GM18505 (cell line): ENCODE data around the gene PDPR.
"Not testable (repeated sequence)": the region's sequence is repeated elsewhere in the genome, so short reads cannot be mapped to it uniquely, and the experiment has no call there.

Experiments
- ATAC-seq: cut with Tn5 transposase; IDR thresholded peaks from one replicate; pipeline ENCODE4 v1.9.1; 2021; ENCODE audit not compliant: unreplicated experiment

The PDPR gene

DNA sequence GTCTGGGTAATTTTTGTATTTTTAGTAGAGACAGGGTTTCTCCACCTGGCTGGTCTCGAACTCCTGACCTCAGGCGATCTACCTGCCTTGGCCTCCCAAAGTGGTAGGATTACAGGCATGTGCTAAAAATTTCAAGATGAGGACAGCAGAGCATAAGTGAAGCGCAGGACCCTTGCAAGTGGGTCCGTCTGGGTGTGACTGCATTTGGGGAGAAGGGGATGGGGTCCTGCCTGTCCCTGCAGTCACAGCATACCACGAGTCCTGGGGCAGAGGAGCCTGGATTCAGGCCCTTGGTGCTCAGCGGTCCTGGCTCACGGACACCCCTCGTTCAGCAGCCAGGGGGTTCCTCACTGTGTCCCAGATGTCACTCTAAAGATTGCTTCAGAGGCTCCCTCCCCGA is 84.1 kb downstream of the PDPR start:
- not testable (repeated sequence) for ATAC-seq

DNA sequence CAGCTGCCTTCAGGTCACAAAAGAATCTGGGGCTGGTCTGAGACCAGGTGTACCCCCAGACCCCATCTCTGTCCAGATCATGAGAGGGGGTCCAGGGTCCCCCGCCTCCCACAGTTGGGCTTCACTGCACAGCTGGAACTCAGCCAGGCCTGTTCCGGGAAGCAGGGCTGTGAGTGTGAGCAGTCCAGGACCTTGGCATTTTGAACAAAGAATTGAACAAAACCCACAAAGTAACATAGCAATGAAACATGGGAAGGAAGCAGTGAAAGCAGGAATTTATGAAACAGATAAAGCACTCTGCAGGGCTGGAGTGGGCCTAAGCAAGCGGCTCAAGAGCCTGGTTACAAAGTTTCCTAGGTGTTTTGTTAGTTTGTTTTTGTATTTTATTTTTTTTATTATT is 84.5 kb downstream of the PDPR start:
- not testable (repeated sequence) for ATAC-seq

DNA sequence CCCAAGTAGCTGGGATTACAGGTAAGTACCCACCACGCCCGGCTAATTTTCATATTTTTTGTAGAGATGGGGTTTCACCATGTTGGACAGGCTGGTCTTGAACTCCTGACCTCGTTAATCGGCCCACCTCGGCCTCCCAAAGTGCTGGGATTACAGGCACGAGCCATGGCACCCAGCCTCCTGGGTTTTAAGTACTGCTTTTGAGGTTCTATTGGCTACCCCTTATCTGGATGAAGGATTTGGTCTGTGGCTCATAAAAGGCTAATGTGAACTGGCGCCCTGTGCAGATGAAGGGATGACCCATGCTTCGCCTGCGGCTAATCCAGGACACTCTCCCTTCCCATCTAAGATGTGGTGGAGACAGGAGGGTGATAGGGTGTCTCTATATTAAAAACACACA is 85.0 kb downstream of the PDPR start:
- ATAC-seq, result not testable (repeated sequence)

DNA sequence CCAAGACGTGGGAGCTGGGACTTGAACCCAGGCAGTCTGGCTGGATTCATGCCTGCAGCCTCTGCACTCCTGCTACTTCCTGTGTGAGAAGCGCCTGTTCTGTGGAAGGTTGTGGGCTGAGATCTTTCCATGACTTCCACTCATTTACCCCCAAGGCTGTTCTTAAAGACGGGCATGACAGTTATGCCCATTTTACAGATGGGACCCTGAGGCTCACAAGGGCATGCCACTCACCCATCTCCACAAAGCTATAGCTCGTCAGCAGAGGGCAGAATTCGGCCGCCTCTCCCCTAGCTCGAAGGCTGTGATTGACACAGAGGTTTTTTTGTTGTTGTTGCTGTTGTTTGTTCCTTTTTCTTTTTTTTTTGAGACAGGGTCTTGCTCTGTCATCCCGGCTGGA is 85.9 kb downstream of the PDPR start:
- not testable (repeated sequence) for ATAC-seq

DNA sequence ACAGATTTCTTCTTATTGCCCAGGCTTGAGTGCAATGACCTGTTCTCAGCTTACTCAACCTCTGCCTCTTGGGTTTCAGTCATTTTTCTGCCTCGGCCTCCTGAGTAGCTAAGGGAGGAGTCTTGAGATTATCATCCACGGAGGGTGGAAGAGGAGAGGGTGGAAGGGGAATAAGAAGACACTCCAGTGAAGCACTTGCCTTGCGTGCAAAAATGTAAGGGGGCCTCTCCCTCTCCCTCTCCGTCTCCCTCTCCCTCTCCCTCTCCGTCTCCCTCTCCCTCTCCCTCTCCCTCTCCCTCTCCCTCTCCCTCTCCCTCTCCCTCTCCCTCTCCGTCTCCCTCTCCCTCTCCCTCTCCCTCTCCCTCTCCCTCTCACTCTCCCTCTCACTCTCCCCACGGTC is 89.4 kb downstream of the PDPR start:
- ATAC-seq, result not testable (repeated sequence)

DNA sequence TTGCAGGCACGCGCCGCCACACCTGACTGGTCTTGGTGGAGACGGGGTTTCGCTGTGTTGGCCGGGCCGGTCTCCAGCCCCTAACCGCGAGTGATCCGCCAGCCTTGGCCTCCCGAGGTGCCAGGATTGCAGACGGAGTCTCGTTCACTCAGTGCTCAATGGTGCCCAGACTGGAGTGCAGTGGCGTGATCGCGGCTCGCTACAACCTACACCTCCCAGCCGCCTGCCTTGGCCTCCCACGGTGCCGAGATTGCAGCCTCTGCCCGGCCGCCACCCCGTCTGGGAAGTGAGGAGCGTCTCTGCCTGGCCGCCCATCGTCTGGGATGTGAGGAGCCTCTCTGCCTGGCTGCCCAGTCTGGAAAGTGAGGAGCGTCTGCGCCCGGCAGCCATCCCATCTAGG is 89.9 kb downstream of the PDPR start:
- not testable (repeated sequence) for ATAC-seq

DNA sequence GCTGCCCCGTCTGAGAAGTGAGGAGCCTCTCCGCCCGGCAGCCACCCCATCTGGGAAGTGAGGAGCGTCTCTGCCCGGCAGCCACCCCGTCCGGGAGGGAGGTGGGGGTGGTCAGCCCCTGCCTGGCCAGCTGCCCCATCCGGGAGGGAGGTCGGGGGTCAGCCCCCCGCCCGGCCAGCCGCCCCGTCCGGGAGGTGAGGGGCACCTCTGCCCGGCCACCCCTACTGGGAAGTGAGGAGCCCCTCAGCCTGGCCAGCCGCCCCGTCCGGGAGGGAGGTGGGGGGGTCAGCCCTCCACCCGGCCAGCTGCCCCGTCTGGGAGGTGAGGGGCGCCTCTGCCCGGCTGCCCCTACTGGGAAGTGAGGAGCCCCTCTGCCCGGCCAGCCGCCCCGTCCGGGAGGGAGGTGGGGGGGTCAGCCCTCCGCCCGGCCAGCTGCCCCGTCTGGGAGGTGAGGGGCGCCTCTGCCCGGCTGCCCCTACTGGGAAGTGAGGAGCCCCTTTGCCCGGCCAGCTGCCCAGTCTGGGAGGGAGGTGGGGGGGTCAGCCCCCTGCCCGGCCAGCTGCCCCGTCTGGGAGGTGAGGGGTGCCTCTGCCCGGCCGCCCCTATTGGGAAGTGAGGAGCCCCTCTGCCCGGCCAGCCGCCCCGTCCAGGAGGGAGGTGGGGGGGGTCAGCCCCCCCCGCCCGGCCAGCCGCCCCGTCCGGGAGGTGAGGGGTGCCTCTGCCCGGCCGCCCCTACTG is 90.7 kb downstream of the PDPR start:
- ATAC-seq, result not testable (repeated sequence)

DNA sequence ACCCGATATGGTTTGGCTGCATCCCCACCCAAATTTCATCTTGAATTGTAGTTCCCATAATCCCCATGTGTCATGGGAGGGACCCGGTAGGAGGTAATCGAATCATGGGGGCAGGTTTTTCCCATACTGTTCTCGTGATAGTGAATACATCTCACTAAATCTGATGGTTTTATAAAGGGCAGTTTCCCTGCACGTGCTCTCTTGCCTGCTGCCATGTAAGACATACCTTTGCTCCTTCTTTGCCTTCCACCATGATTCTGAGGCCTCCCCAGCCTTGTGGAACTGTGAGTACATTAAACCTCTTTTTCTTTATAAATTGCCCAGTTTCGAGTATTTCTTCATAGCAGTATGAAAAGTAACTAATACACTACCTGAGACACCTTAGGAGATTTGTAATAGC is 92.2 kb downstream of the PDPR start:
- not testable (repeated sequence) for ATAC-seq
